D721Med (cell line): ENCODE measurements around the gene GTF2A2.

Source experiments
- DNase-seq: peaks from one replicate; pipeline ENCODE4 v3.0.0; 2011; ENCODE audit warnings: low spot score; ENCODE audit not compliant: insufficient read length
- FAIRE-seq: peaks from 2 replicates; lab custom pipeline; 2011; peaks lifted over from hg19 to GRCh38; lab: Jason Lieb, UNC
- TF ChIP-seq, protein P1 (sequence below): IDR thresholded peaks from 2 replicates; pipeline ENCODE4 v1.5.1; 2012; ENCODE audit warnings: mild to moderate bottlenecking, control low read depth; ENCODE audit not compliant: insufficient read depth; ENCODE audit errors: missing control alignments

GTF2A2 gene

DNA sequence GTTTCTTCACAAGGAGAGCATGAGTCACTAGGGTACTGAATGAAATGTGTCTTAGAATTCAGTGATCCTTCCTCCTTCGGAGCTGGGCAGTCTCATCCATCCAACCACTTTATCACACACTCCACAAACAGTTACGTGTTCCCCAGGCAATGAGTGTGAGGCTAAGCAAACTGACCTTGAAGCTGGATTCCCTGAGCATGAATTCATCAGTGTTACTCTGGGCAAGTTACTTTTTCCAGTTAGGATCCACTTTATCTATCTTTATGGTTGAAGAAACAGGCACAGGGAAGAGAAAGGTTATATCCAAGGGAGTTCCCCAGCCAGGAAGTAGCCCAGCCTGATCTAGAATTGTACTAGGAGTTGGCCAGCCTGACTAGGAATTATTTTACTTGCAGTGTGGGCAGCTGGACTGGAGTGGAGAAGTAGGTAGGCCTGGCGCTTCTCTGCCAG is 62.8 kb downstream of the GTF2A2 start:
- TF ChIP-seq, protein P1, sequence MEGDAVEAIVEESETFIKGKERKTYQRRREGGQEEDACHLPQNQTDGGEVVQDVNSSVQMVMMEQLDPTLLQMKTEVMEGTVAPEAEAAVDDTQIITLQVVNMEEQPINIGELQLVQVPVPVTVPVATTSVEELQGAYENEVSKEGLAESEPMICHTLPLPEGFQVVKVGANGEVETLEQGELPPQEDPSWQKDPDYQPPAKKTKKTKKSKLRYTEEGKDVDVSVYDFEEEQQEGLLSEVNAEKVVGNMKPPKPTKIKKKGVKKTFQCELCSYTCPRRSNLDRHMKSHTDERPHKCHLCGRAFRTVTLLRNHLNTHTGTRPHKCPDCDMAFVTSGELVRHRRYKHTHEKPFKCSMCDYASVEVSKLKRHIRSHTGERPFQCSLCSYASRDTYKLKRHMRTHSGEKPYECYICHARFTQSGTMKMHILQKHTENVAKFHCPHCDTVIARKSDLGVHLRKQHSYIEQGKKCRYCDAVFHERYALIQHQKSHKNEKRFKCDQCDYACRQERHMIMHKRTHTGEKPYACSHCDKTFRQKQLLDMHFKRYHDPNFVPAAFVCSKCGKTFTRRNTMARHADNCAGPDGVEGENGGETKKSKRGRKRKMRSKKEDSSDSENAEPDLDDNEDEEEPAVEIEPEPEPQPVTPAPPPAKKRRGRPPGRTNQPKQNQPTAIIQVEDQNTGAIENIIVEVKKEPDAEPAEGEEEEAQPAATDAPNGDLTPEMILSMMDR: no peak
- no peak for FAIRE-seq
- no peak for DNase-seq

DNA sequence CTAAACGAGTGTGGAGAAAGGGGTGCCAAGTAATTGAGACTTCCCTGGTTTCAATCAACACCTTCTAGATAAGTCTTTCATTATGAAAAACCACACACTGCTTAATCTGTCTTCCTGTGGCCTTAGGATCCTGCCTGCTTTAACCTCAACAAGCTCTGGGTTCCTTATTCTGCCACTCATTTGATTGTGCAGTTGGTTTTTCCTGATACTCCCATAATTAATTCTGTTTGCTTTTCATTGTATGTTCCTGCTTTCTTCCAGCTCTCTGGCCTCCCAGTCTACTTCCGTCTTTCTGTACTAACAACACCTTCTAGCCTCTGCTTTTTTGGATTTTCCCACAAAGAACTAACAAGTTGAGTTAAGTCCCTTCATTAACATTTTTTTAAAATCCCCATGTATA is 66.0 kb downstream of the GTF2A2 start:
- no peak for FAIRE-seq
- DNase-seq: no peak

DNA sequence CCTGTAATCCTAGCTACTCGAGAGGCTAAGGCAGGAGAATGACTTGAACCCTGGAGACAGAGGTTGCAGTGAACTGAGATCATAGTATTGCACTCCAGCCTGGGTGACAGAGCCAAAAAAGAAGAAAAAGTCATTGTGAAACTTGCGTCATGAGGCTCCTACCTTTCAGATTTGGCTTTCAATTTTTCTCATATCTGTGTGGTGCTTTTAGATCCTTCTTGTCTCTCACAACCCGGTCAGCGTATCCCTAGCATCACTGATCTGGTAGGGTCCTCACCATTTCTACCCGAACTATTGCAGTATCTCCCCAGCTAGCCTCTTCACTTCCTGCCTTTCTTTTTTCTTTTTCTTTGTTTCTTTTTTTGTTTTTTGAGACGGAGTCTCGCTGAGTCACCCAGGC is 67.3 kb downstream of the GTF2A2 start:
- DNase-seq (no peak), FAIRE-seq (no peak)
- TF ChIP-seq, protein P1: no peak

More for the DNA sequence above, 66.0 kb downstream of the GTF2A2 start:
- TF ChIP-seq, protein P1: no peak
